RPMI7951 (cell line): ENCODE results near the gene SLC44A1. TPM values are rescaled to one million over a fixed set of nuclear protein-coding genes. Genes with fewer than 3 reads are reported as not detected.

Source experiments
- DNase-seq: peaks from one replicate; pipeline ENCODE4 v3.0.0-alpha.2; 2012; ENCODE audit warnings: low read depth
- total RNA-seq: library from RNA; depleted of rRNA; stranded (reverse); fragments of >200 nt; shearing (Covaris generic); gene quantifications from 2 replicates; pipeline ENCODE4 v1.2.3, GENCODE V29; 2014

The SLC44A1 gene
- total RNA-seq, 1 experiment from 2014 or later = 49.6 TPM

DNA sequence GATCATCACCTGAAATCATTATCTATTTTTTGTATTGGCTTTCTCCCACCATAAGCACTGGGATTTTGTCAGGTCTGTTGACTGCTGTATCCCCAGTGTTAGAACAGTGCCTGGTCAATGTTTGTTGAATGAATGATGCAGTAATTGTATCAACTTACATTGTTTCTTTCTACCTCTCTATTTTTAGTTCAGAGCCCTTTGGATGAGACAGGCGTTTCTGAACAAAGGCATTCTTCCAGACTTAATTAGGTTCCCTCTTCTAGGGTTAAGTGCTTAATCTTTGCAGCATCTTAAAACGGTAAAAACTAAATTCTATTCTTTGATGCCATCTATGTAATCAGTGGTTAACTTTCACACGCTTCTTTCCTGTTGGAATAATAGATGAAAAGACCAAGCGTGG is 26.3 kb downstream of the SLC44A1 start:
- DNase-seq = no peak

DNA sequence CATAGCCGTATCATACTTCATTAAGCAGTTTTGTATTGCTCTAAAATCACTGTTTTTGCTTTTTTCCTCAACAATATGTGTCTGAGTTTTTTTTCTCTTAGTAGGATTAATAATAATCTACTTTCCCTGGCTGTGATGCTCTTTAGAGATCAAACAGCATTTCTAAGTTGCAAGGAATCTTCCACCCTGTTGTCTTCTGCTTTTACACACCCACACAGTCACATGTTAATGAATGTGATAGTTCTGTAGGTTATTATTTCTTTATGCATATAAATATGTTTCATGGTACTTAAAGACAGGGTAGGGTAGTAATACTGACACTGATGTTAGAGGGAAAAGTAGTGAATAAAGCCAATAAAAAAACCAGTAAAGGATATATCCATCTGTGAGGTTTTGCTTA is 29.3 kb downstream of the SLC44A1 start:
- DNase-seq = no peak

- no peak for DNase-seq
These were observed 30.7 kb downstream of the SLC44A1 start for GRCh38 chr9:105275111-105275510.

- no peak for DNase-seq
These were observed 31.5 kb downstream of the SLC44A1 start for GRCh38 chr9:105275938-105276337.

- no peak for DNase-seq
These were observed 34.3 kb downstream of the SLC44A1 start for GRCh38 chr9:105278751-105279150.

DNA sequence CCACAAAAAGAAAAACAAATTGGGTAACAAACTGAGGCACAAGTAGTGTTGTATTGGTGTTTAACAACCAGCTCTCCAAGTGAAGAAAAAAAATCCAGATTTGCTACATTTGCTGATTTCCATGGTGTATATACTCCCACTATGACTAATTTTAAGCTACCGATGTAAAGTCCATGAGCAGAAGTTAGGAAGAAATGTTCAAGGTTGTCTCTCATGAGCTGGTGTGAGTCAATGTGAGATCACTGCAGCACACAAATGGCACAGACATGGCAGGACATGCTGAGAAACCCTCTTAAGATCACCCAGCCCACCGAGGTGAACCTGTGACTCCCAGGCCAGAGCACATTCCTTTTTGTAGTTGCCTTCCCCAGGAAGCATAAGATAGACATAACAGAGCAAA is 36.2 kb downstream of the SLC44A1 start:
- DNase-seq = peak; percentile 58

- no peak for DNase-seq
These were observed 36.8 kb downstream of the SLC44A1 start for GRCh38 chr9:105281272-105281671.

GRCh38 chr9:105281926-105282325 is 37.5 kb downstream of the SLC44A1 start:
- DNase-seq = peak; percentile 21

- no peak for DNase-seq
These were observed 38.6 kb downstream of the SLC44A1 start for GRCh38 chr9:105282870-105283621.

GRCh38 chr9:105283795-105284194 is 39.3 kb downstream of the SLC44A1 start:
- no peak for DNase-seq

DNA sequence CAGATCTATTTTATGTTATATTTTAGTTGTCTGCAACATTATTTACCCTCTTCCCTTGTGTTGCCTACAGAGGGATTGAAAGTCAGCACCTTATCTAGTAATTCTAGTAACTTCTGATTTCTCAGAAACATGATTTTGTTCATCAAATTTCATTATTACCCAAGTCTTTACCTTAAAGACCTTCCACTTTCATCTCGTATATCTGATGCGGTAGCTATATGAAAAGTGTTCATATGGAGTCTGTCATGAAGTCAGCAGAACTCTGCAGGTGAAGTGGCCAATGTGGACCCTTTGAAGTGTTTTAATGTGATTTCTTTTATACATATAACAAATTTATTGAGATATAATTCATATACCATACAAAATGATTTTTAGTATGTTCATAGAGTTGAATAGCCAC is 40.0 kb downstream of the SLC44A1 start:
- DNase-seq = no peak

DNA sequence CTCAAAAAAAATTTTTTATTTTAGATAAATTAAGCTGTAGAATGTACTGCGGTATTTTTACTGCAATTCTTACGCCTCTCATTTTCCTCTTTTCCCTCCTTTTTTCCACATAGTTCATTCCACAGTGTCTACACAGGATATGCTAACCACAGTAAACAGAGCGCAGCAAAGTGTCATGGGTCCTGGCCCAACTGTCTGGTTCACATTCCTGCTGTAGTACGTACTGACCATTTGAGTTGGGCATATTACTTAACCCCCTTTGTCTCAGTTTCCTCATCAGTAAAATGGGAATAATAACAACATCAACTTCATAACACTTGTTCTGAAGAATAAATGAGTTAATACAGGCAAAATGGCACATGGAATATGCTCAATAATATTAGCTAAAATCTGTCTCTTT is 41.6 kb downstream of the SLC44A1 start:
- no peak for DNase-seq

DNA sequence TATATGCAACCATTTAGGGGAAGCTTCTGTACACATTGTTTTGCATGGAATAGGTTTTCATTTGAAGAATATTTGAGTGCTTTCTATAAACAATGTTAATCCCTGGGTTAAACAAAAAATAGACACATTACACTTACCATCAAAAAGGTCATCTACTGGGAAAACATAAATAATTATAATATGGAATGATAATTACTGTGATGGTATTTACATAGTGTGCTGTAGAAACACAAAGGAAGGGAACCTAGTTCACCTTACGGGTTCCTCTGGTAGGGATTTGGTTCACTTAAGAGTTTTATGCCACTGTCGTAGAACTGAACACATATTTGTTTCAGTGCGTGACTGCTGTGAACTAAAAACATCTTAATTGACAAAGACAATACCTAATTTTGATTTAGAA is 44.9 kb downstream of the SLC44A1 start:
- no peak for DNase-seq

DNA sequence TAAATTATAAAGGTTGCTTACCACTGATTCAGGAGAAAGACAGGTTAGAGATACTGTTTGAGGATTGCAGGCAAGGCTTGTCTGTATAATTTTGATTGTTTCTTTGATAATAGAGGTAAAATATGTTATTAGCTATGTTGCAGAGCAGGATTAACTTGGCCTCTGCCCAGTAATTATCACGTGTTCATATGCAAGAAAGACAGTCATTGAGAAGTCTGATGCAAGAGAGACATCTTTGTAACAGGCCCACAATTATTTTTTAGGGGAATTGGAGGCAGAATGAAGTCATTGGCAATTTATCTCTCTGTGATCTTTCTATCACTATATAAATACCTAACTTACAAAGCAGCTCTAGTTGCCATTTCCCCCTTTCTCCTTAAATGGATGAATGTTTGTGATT is 46.0 kb downstream of the SLC44A1 start:
- DNase-seq = peak; percentile 29

- DNase-seq = no peak
These were observed 46.5 kb downstream of the SLC44A1 start for GRCh38 chr9:105290954-105291353.

DNA sequence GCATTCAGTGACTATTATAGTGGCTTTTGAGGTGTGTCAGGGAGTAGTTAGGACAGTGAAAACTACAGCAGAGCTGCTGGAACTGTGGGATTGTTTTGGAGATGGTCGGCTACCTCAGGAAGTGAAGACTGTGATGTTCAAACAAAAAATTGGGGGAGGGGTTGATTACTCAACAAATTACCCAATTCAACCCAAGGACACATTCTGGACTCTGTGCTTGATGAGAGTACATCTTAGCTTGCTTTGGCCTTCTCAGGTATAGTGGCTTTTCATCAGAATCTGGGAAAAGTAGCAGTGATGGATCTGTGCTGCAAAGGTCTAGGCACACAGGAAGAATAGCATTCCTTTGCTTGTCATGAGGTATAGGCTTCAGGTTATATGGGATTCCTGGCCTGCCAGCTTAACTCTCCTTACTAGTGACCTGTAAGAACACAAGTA is 47.0 kb downstream of the SLC44A1 start:
- DNase-seq = no peak

GRCh38 chr9:105291938-105292337 is 47.5 kb downstream of the SLC44A1 start:
- no peak for DNase-seq

DNA sequence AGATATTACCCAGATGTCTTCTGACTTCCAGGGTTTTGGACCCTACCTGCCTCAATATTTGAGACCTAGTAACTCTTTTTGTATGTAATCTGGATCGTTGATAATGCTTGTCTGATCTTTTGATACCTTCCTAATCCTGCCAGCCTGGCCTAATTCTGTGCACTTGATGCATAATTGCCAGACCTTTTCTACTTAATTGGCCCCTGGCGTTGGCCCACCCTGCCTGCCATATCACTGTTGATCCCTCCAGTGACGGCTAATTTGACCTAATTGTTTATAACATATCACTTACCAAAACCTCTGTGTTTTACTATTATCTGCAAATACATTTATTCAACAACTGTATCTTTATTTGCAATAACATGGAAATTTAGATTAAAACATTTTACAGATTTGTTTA is 49.0 kb downstream of the SLC44A1 start:
- DNase-seq = no peak

- peak; percentile 53 for DNase-seq
These were observed 50.7 kb downstream of the SLC44A1 start for GRCh38 chr9:105295201-105295550.

- no peak for DNase-seq
These were observed 51.5 kb downstream of the SLC44A1 start for GRCh38 chr9:105295986-105296385.

DNA sequence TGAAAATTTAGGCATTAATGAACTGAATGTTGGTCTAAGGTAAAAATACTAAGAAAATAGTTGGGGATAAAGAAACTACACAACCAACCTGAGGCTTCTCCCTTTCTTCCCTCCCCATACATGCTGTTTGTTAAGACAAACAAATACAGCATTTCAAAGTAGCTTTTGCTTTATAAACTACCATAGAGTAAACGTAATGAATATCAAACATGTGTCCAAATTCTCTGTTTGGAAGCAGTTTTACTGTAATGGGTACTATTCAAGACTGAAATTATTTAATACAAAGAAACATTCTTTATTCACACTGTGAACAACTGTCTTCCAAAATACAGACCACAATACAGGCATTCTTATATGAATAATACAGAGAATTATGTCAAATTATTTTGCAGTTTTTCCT is 52.0 kb downstream of the SLC44A1 start:
- no peak for DNase-seq

DNA sequence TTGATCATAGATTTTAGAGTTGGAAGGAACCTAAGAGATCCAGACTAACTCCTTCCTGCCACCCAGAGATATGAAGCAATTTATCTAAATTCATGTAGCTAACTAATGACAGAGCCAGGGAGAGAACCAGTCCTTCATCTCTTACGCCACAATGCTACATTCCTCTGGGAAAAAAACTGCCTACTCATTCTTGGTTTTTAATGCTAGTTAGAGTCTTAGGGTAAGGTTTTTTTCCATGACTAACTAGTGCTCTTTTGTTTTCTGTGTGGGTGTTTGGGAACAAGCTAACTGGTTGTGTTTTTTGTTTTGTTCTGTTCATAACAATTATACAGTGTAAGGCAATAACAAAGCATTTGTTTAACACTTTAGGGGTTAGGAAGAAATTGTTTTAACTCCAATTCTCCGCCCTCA is 52.4 kb downstream of the SLC44A1 start:
- peak; percentile 91 for DNase-seq

- no peak for DNase-seq
These were observed 53.1 kb downstream of the SLC44A1 start for GRCh38 chr9:105297442-105298075.
